ENCODE results near the gene FKBP10. TPM values are rescaled to one million over a fixed set of nuclear protein-coding genes. Genes with fewer than 3 reads are reported as not detected.

FKBP10 gene
- total RNA-seq, 1 experiment from 2014 or later: 112 TPM

DNA sequence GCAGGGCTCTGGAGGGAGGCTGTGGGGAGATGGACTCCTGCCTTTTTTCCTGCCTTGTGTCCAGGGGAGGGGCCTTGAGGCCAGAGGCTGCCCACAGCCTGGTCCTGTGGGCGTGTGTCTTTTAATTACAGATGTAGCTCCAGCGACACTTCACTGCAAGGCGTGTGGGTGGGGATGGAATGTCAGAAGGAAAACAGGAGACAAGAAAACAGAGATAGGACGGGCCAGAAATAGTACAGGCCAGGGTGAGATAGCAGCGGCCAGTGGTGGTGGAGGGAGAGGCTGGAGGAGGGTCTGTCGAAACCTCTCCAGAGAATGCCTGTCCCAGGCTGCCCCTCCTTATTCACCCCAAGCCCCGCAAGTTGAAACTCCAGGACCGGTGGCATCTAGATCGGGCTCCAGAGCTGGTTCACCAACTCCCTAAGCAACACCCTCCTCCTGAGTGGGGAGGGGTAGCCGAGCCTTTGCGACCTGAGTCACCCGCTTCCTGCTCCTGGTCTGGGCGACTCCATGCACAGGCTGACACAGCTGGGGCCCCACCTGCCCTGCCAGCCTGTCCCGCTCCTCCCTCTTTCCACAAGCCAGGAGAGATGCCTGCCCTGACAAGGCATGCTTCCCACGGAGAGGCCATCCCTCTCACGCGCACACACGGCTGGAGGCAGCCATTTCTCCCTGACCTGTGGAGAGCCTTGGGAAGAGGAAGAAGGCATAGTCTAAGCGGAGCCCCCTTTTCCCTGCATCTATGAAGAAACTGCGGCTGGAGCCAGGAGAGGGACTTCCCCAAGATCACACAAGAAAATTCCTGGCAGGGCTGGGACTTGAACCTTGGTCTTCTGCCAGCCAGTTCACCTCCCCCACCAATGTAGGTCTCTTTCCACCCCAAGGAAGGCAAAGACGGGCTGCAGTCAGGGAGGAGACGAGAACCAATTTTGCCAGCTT is 19.7 kb upstream of the FKBP10 start:
- Mint-ChIP-seq H3K4me3 (ENCODE audit: unreplicated experiment) (peak overlapping the region; percentile 67), H3K4me1 (ENCODE audit: low read depth, unreplicated experiment) (peaks cover 53% of the 10 kb centered on the region), H3K36me3 (ENCODE audit: insufficient read depth, unreplicated experiment) (peaks cover 33% of the 10 kb centered on the region), H3K9me3 (ENCODE audit: unreplicated experiment) (no peaks in the 10 kb centered on the region), H3K27me3 (ENCODE audit: insufficient read depth, unreplicated experiment) (no peaks in the 10 kb centered on the region), H3K27ac (ENCODE audit: unreplicated experiment) (peak overlapping the region; percentile 83)
- Histone ChIP-seq H3K36me3 (ENCODE audit: control insufficient read depth, insufficient read depth, low read length) (no peaks in the 10 kb centered on the region), H3K9me3 (no peaks in the 10 kb centered on the region), H3K4me1 (peaks cover 50% of the 10 kb centered on the region), H3K27me3 (replicated peaks; ENCODE audit: control insufficient read depth, insufficient read depth, low read length) (no peaks in the 10 kb centered on the region), H3K4me3 (ENCODE audit: low read depth, low read length) (peak overlapping the region; percentile 34)
- BruUV-seq (replicated peaks): TSS peak; percentile 76
- ChIA-PET POLR2A (interaction anchor here (0.8 to 2.5 kb wide), 9 partner anchors 7 to 224 kb away, joined by 3 to 44 read pairs (median 5); partner anchors contain the start of genes ACLY, DNAJC7, EIF1 and JUP), CTCF (interaction anchor here (0.6 to 4.4 kb wide), 9 partner anchors 8 to 134 kb away, joined by 3 to 45 read pairs (median 4); partner anchors contain the start of genes JUP and P3H4)
- intact Hi-C loops (cut with micrococcal nuclease; ENCODE audit: unreplicated experiment): loop anchor here (1.0 kb wide), 2 partner anchors 8 to 21 kb away; no protein-coding TSS in a partner anchor
- TF ChIP-seq, protein P1, sequence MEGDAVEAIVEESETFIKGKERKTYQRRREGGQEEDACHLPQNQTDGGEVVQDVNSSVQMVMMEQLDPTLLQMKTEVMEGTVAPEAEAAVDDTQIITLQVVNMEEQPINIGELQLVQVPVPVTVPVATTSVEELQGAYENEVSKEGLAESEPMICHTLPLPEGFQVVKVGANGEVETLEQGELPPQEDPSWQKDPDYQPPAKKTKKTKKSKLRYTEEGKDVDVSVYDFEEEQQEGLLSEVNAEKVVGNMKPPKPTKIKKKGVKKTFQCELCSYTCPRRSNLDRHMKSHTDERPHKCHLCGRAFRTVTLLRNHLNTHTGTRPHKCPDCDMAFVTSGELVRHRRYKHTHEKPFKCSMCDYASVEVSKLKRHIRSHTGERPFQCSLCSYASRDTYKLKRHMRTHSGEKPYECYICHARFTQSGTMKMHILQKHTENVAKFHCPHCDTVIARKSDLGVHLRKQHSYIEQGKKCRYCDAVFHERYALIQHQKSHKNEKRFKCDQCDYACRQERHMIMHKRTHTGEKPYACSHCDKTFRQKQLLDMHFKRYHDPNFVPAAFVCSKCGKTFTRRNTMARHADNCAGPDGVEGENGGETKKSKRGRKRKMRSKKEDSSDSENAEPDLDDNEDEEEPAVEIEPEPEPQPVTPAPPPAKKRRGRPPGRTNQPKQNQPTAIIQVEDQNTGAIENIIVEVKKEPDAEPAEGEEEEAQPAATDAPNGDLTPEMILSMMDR (IDR thresholded peaks at IDR 0.05; ENCODE audit: insufficient read depth in 1 of 2, low read depth in 1 of 2, low read length in 1 of 2, severe bottlenecking in 1 of 2, unreplicated experiment in 1 of 2): no peak
- DNase-seq: peak; percentile 94 to 97

DNA sequence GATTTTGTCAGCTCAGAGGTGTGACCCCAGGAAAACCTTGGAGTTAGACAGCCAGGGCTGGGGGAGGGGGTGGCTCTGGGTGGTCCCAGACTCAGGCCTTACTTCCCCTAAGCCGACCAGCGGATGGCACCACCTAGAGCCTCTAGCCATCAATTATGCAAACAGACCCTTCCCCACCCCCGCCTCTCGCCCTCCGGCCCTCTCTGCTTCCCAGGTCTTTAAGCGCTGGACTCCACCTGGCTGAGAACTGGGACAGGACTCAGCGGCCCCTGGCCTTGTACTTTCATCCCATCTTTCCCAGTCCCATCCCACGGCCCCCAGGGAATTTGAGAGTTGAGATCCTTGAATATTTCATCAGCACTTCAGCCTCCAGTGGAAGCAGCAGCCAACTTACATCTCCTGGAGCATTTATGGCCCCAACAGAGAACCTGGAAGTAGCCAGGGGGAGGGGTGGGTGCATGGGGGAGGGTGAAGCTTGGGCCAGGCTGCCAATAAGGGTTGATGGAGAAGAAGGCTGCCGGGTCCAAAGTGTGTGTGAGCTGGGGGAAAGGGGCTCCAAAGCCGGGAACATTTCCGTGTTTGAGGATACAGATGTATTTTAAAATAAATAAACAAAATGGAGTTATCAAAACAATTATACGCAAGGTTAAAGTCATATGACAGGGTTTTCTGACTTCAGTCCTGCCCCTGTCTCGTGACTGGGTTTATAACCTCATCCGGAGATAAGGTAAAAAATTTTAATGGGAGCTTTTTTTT is 18.8 kb upstream of the FKBP10 start:
- DNase-seq: peak; percentile 80 to 87
- BruUV-seq (replicated peaks): TSS peak; percentile 78
- Histone ChIP-seq H3K36me3 (ENCODE audit: control insufficient read depth, insufficient read depth, low read length) (no peaks in the 10 kb centered on the region), H3K4me1 (peaks cover 58% of the 10 kb centered on the region), H3K27me3 (replicated peaks; ENCODE audit: control insufficient read depth, insufficient read depth, low read length) (no peaks in the 10 kb centered on the region), H3K4me3 (ENCODE audit: low read depth, low read length) (peak overlapping the region; percentile 34), H3K9me3 (no peaks in the 10 kb centered on the region)
- Mint-ChIP-seq H3K27me3 (ENCODE audit: insufficient read depth, unreplicated experiment) (no peaks in the 10 kb centered on the region), H3K4me3 (ENCODE audit: unreplicated experiment) (peak overlapping the region; percentile 67), H3K27ac (ENCODE audit: unreplicated experiment) (peak overlapping the region; percentile 83), H3K4me1 (ENCODE audit: low read depth, unreplicated experiment) (peaks cover 52% of the 10 kb centered on the region), H3K36me3 (ENCODE audit: insufficient read depth, unreplicated experiment) (peaks cover 41% of the 10 kb centered on the region), H3K9me3 (ENCODE audit: unreplicated experiment) (no peaks in the 10 kb centered on the region)
- ChIA-PET CTCF (interaction anchor here (0.5 to 4.4 kb wide), 5 partner anchors 7 to 71 kb away, joined by 3 to 45 read pairs (median 7); partner anchors contain the start of genes JUP, KLHL11 and P3H4), POLR2A (interaction anchor here (0.5 to 2.5 kb wide), 9 partner anchors 8 to 209 kb away, joined by 3 to 44 read pairs (median 4); partner anchors contain the start of genes EIF1, JUP and P3H4)
- TF ChIP-seq, protein P1 (IDR thresholded peaks at IDR 0.05; ENCODE audit: insufficient read depth in 1 of 2, low read depth in 1 of 2, low read length in 1 of 2, severe bottlenecking in 1 of 2, unreplicated experiment in 1 of 2): no peak
- intact Hi-C loops (cut with micrococcal nuclease; ENCODE audit: unreplicated experiment): loop anchor here (1.0 kb wide), 2 partner anchors 7 to 8 kb away; partner anchors contain the start of gene JUP
